HepG2 (cell line): Measurements from ENCODE around the gene ADRA2B. TPM values are rescaled to one million over a fixed set of nuclear protein-coding genes. Genes with fewer than 3 reads are reported as not detected.

Experiments used
- ATAC-seq: fragments of 200-7000 bp; cut with Tn5 transposase; 3 replicates; pipeline ENCODE4 v1.9.1; 2020; ENCODE audit warnings: mild to moderate bottlenecking, moderate library complexity
- BruUV-seq: library from RNA; stranded (reverse); fragments of 400-500 nt; replicated peaks from 2 replicates; lab custom pipeline; 2021; lab: Mats Ljungman, UMichigan
- CTCF ChIA-PET: fragments of 300-600 bp; formaldehyde crosslinking; extraction: SDS; loops from one replicate; lab custom pipeline; 2021; ENCODE audit warnings: low total read pairs, inconsistent platforms, low intra/inter-chr PET ratio; lab: Yijun Ruan, JAX
- POLR2A ChIA-PET: fragments of 350-600 bp; sonication (Branson Sonifier 250); formaldehyde crosslinking; loops from one replicate; lab custom pipeline; 2020; ENCODE audit warnings: antibody characterized with exemption, inconsistent platforms; lab: Yijun Ruan, JAX
- DNase-seq: peaks from one replicate; pipeline ENCODE4 v3.0.0-alpha.2; 2015; ENCODE audit warnings: low spot score
- FAIRE-seq: peaks from 3 replicates; lab custom pipeline; 2011; peaks lifted over from hg19 to GRCh38; lab: Jason Lieb, UNC
- H2AFZ ChIP-seq: one replicate; pipeline ENCODE4 v1.6.1; 2011; ENCODE audit warnings: low read length, inconsistent platforms
- H3K27ac ChIP-seq: fragments of 300-600 bp; 3 replicates; pipeline ENCODE4 v1.8.0; 2011; ENCODE audit warnings: mixed run types, mild to moderate bottlenecking, mixed read lengths, low read length, inconsistent platforms; ENCODE audit not compliant: insufficient read depth; ENCODE audit errors: extremely low read length
- H3K27me3 ChIP-seq, 2 experiments: fragments of 200-600 bp in 1 of 2; 2 replicates in 1 of 2; 3 replicates in 1 of 2; pipeline versions ENCODE4 v1.6.0 to v1.8.0; 2011; ENCODE audit warnings: low read length in 2 of 2, mild to moderate bottlenecking in 2 of 2, moderate library complexity in 2 of 2, inconsistent platforms in 1 of 2; ENCODE audit not compliant: insufficient read depth in 2 of 2, control insufficient read depth in 1 of 2
- H3K36me3 ChIP-seq, 2 experiments: fragments of 200-600 bp in 1 of 2; replicated peaks in 1 of 2; 2 replicates in 1 of 2; 3 replicates in 1 of 2; pipeline versions ENCODE4 v1.5.1 to v1.8.0; 2011; ENCODE audit warnings: low read length in 2 of 2, inconsistent platforms in 1 of 2; ENCODE audit not compliant: insufficient read depth in 2 of 2, control insufficient read depth in 1 of 2
- H3K4me1 ChIP-seq: 2 replicates; pipeline ENCODE4 v1.5.1; 2012; ENCODE audit warnings: low read length, inconsistent platforms; ENCODE audit not compliant: insufficient read depth
- H3K4me2 ChIP-seq: 2 replicates; pipeline ENCODE4 v1.6.0; 2011; ENCODE audit warnings: low read depth, low read length, inconsistent platforms
- H3K4me3 ChIP-seq, 3 experiments: fragments of 200-600 bp in 1 of 3; sonication (generic), shearing (Covaris generic) in 1 of 3; replicated peaks in 1 of 3; 2 replicates each; pipeline ENCODE4 v1.5.1; 2011 to 2016; ENCODE audit warnings: low read length in 3 of 3, inconsistent platforms in 2 of 3, low read depth in 2 of 3, mild to moderate bottlenecking in 2 of 3, control low read depth in 1 of 3, mixed read lengths in 1 of 3; ENCODE audit not compliant: insufficient read depth in 1 of 3
- H3K79me2 ChIP-seq: one replicate; pipeline ENCODE4 v1.6.1; 2011; ENCODE audit warnings: low read length, inconsistent platforms; ENCODE audit not compliant: insufficient read depth
- H3K9ac ChIP-seq: 2 replicates; pipeline ENCODE4 v1.6.0; 2011; ENCODE audit warnings: mild to moderate bottlenecking, low read depth, low read length, inconsistent platforms; ENCODE audit not compliant: insufficient read depth
- H3K9me3 ChIP-seq: 2 replicates; pipeline ENCODE4 v1.5.1; 2012; ENCODE audit warnings: mild to moderate bottlenecking, low read length
- H4K20me1 ChIP-seq: 2 replicates; pipeline ENCODE4 v1.6.0; 2011; ENCODE audit warnings: inconsistent platforms, mild to moderate bottlenecking, low read length, moderate library complexity; ENCODE audit not compliant: insufficient read depth
- MNT ChIP-seq: fragments of 450-650 bp; IDR thresholded peaks from 2 replicates; pipeline ENCODE4 v1.6.1; 2016
- SCMH1 ChIP-seq: sonication (generic); formaldehyde crosslinking; IDR thresholded peaks from 2 replicates; pipeline ENCODE4 v1.9.0; 2021; ENCODE audit warnings: missing genetic modification reagents, mild to moderate bottlenecking, borderline replicate concordance
- ZNF34 ChIP-seq: sonication (generic); formaldehyde crosslinking; IDR thresholded peaks from 2 replicates; pipeline ENCODE4 v1.4.0; 2020; ENCODE audit warnings: mild to moderate bottlenecking, missing genetic modification reagents, borderline replicate concordance
- WGBS: methylation state at CpG from one replicate; pipeline ENCODE4 v1.1.6; 2017; ENCODE audit warnings: low lambda C conversion rate; 5-methylcytosine and 5-hydroxymethylcytosine counted together
- in situ Hi-C: cut with HindIII; loops from 2 replicates; pipeline ENCODE4 v1.10.0; 2017; ENCODE audit warnings: low pct_unique_long_range_greater_than_20kb; ENCODE audit not compliant: extremely low pct_ligation_motif_present
- intact Hi-C: fragments of 100-400 bp; cut with micrococcal nuclease; formaldehyde crosslinking; loops from one replicate; pipeline ENCODE4 v1.10.0; 2022; ENCODE audit not compliant: unreplicated experiment
- polyA plus RNA-seq, 8 experiments: library from polyadenylated mRNA; depleted of rRNA in 3 of 8; stranded (reverse) in 7 of 8; unstranded in 1 of 8; fragments of >200 nt; fragmentation: Illumina TruSeq in 4 of 8; extraction: Trizol in 4 of 8; gene quantifications; 2 replicates each; pipeline versions ENCODE4 v1.2.1 to v1.2.3, GENCODE V29; 2011 to 2016; ENCODE audit warnings: low read depth in 4 of 8, missing spikeins in 1 of 8, mixed read lengths in 1 of 8; ENCODE audit not compliant: insufficient read depth in 1 of 8
- total RNA-seq, 5 experiments: library from RNA; depleted of rRNA; stranded (reverse); fragments of >200 nt; fragmentation: Illumina TruSeq; extraction: Trizol; gene quantifications; 2 replicates each; pipeline ENCODE4 v1.2.3, GENCODE V29; 2016; ENCODE audit warnings: low read depth in 1 of 5

The ADRA2B gene
- total and polyA plus RNA-seq, 2 of the 13 experiments (the other 11 are each of a cell fraction or from before 2014, with no cell fraction given), result not detected

GRCh38 chr2:96134421-96134820, 18.1 kb upstream of the ADRA2B start (continued):
- TF ChIP-seq ZNF34 (CRISPR knock-in tag), result no peak

- DNase-seq (no peak), FAIRE-seq (no peak)
- POLR2A ChIA-PET, result no interaction called here
- Histone ChIP-seq H3K9ac (no peak overlapping the region), H3K4me3 (no peak overlapping the region), H3K27me3 (peaks cover 29 to 75% of the 10 kb centered on the region in 2 experiments), H3K9me3 (no peaks in the 10 kb centered on the region), H3K36me3 (no peaks in the 10 kb centered on the region), H3K4me2 (no peak overlapping the region), H3K4me1 (no peaks in the 10 kb centered on the region), H3K79me2 (no peaks in the 10 kb centered on the region), H4K20me1 (no peaks in the 10 kb centered on the region), H2AFZ (no peak overlapping the region), H3K27ac (no peak overlapping the region)
- BruUV-seq, result no TSS peak
- in situ Hi-C loops, result loop anchor here (25.0 kb wide), 1 partner anchor 380 kb away; the partner anchor contains the start of gene NEURL3
- WGBS, result 27% methylated on average over 16 of the region's 26 CpGs
- no peak for TF ChIP-seq SCMH1 (CRISPR knock-in tag)
- peak; percentile 57 for TF ChIP-seq MNT
- TF ChIP-seq, all 625 proteins: peak for 1
- CTCF ChIA-PET, result no interaction called here
- intact Hi-C loops, result no loop called here
- no peak for ATAC-seq
These were observed 15.7 kb upstream of the ADRA2B start for GRCh38 chr2:96131813-96132745.
